CD4-positive, alpha-beta T cell treated with Interleukin-10 for 1 hour (primary cell): Measurements from ENCODE around the gene GTF3C1.

Experiments used
- DNase-seq: peaks from one replicate; pipeline ENCODE4 v3.0.0-alpha.2; 2020

GTF3C1 gene

DNA sequence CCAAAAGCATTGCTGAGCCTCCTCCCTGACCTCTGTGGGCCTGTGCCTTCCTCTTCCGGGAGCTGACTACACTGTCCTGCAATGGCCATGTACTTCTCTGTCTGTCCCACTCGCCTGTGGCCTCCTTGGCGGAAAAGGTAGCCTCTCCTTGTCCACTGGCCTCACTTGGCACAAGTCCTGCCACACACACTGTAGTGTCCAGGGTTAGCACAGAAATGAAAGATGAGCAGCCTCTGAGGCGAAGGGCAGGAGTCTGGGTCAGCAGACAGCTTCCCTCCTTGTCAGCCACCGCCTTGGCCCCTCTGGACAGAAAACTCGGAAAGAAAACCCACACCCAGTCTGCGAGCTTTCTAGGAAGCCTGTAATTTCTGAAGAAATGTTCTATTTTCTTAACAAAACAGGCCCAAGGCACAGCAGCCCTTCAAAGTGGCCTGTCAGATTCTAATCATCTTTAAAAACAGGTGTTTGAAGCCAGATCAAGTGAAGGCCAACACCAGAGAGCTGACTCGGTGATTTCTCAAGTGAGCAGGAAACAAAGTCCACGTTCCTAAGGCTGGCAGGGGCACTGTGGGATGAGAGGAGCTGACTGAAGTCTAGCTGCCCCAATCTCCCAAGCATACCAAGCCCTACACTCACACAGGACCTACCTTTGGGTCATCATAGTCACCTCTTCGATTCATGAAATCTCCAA is 67.2 kb downstream of the GTF3C1 start:
- DNase-seq, result no peak

DNA sequence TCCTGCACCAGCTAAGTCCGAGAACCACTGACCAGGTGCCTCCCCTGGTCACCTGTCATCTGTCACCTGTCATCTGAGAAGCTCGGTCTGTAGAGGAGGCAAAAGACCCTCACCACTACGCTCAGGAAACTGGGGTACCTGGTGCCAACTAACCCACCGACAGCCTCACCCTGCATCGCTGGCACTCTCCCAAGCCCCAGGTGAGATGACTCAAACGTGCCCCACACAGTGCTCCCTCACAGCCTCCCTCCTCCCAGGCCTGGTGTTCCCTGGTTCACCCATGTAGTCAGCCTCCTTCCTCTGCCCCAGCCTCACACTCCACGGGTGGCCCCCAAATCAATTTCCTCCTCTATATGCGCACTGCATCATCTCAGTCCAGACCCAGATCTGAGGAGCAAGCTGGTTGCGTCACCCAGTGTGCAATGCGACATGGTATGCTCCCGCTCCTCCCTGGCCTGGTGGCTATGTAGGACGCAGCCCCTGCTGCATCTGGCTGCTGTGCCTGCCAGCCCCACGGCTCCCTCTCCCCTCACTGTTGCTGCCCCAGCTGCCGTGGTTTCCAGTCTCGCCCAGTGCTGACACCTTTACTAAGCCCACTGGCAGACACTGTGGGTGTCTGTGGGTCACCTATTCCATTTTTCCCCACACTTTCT is 68.3 kb downstream of the GTF3C1 start:
- DNase-seq, result no peak

GRCh38 chr16:27480761-27481160 is 69.0 kb downstream of the GTF3C1 start:
- no peak for DNase-seq

- DNase-seq, result no peak
These were observed 73.5 kb downstream of the GTF3C1 start for GRCh38 chr16:27476240-27476639.

GRCh38 chr16:27475561-27475960 is 74.2 kb downstream of the GTF3C1 start:
- no peak for DNase-seq

DNA sequence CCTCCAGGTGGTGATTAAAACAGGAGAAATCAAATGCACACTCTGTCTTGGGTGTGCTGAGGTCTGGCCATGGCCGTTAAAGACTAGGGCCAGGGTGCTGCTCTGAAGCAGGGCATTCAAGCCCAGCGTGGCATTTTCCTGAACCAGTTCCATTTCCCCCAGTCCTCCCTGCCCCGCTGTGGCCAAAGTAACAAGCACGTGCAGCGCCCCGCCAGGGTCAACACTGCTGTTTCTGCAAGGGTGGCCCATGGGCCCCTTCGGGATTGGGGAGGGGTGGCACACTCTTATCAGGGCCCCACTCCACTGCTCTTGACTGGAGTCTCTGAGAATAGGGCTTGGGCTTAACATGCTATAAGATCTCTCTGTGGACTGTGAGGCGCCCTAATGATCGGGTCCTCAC is 74.8 kb downstream of the GTF3C1 start:
- no peak for DNase-seq

DNA sequence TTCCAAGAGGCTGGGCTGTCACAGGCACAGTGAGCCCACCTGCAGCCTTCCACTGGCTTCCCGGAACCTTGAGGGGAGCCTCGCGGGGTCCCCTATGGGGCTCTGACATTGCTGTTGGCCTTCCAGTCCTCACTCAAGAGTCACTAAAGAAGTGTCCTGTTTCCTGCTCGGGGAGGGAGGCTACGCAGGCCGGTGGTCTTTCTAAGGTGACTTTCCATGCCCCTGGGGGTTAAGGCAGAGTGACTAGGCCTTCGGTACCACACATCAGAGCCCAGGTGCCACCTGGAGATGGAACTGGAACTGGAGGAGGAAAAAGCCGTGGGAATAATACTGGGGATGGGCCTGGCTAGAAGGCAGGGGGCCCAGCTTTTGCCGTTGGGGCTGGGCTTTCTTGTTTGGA is 75.7 kb downstream of the GTF3C1 start:
- no peak for DNase-seq

GRCh38 chr16:27473101-27473900 is 76.4 kb downstream of the GTF3C1 start:
- DNase-seq, result no peak

DNA sequence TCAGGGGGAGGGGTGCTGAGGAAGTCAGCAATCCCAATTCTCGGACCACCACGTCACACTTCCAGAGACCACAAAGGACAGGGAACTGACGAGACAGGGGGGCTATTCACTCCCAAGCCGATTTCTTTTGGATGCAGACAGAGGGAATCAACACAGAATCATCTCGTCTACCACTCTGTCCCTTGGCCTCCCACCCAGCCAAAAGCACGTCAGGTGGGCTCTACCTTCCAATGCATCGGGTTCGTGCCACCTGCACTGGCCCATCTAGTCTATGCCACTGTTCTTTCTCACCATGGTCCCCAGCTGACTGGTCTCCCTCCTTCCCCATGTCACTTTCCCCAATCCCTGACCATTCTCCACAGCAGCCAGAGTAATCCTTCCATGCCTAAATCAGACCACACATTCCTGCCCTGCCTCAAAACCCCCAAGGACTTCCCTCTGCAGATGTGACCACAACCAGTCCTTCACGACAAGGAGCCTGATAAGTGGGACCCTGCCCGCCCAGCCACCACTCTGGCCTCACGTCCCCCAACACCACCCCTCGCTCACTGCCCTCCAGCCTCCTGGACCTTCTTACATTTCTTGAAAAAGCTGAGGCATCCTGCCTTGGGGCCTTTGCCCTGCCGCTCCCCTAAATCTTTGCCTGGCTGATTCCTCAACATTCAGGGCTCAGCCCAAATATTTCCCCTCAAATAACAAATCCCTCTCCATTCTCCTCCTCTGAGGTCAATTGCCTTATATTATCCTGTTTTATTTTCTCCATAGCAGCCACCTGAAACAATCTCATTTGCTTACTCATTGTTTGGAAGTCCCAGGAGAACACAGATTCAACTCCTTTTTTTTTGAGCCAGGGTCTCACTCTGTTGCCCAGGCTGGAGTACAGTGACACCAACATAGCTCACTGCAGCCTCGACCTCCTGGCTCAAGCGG is 77.4 kb downstream of the GTF3C1 start:
- DNase-seq, result no peak

GRCh38 chr16:27471661-27472060 is 78.1 kb downstream of the GTF3C1 start:
- DNase-seq, result no peak

DNA sequence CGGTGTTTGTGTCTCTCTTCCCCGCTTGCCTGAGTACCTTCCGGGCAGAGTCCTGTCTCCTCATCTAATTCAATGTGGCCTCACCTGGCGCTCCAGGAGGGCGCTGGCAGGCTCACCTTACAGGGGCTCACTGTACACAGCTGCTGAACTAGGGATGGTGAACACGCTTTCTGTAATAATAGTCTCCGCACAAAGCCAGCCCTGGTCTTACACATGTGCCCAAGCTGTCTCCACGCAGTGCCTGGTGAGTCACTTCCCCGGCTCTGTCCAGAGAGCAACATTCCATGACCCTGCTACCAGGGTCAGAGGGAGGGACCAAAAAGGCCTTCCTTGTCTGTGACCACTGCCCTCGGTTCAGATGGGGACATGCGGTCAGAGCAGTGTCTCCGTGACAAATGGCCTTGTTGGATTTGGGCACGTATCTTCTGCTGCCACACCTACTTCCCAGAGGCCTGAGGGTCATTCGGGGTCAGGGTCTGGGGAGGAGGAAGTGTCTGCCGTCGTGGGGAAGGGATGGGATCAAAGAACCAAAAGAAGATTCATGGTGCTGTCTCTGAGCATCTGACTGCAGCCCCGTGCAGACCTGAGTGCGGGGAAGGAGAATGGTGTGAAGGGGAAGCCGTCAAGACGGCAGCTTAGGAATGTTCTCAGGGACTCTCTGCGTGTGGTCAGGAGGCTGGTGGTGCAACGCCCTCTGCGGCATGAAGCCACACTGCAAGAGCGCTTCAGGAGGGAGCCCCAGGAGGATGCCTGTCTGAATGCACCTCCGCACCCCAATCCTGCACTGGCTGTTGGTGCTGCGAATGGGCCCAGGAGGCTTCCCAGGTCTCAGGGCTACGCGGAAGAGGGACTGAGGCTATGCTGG is 78.9 kb downstream of the GTF3C1 start:
- no peak for DNase-seq

GRCh38 chr16:27468941-27469531 is 80.7 kb downstream of the GTF3C1 start:
- DNase-seq, result no peak

GRCh38 chr16:27465483-27465879 is 84.2 kb downstream of the GTF3C1 start:
- no peak for DNase-seq

- DNase-seq, result peak; percentile 37
These were observed 84.9 kb downstream of the GTF3C1 start for GRCh38 chr16:27464626-27465482.

DNA sequence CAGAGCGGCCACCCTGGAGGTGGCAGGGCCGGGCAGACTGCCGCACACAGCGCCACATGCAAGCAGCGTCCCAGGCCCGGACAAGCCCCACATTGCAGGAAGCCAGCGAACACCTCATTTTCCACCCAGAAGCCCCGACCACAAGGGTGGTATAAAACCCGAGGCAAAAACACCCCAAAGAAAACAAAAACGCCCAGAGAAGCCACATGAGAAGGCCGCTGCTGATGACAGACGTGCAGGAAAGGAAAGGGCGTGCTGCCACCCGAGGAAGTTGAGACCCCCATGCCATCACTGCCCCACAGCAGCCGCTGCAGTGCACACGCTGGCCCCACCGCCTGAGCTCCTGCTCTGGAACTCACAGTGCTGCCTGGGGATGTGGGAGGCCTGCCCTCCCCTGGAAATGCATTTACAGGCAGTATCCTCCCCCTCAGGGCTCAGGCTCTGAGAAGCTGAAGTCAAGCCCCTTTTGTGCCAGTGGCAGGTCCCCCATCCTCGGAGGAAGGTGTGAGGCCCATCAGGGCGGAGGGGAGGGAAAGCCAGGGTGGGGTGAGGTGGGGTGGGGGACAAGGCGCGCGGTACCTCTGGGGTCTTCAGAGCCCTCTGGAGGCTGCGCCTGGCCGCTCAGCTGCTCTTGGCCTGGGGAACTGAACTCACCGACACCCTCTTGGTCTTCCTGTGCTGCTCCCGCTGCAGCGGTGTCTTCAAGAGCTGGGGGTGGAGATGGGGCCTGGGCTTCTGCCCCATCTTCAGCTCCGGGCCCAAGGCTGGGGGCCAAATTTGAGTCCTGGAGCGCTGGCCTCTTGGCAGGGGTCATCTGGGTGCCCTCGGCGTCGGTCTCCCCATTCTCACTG is 85.7 kb downstream of the GTF3C1 start:
- peak; percentile 73 for DNase-seq

- DNase-seq, result no peak
These were observed 86.6 kb downstream of the GTF3C1 start for GRCh38 chr16:27462846-27463682.

DNA sequence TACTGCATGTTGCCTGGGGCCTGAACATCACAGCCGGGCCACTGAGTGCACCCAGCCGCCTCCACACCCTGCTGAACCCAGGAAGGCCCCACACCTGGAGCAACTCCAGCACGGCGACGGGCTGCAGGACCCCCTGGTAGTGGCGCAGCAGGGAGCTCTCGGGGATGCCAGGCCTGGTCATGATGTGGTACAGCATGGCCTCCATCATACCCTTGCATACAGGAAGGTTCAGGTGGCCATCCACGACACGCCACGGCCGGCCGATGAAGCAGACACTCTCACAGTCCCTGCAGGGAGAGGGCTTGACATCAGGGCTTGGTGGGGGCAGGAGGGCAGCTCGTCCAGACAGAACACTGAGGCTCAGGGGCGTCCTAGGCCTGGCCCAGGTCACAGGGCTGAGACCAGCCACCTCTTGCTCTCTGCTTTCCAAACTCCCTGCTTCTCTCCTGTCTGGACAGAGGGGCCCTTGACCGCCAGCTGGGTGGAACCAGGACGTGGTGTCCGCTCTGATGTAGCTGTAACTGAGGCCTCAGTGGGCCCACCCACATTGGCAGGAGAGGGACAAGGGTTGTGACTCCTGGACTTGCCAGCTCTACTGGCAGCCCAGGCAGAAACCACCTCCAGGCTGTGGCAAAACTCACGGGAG is 87.4 kb downstream of the GTF3C1 start:
- no peak for DNase-seq
